ENCODE results near the gene IGF2R. TPM values are rescaled to one million over a fixed set of nuclear protein-coding genes. Genes with fewer than 3 reads are reported as not detected.
A peak's percentile ranks its signal among the peaks of the same experiment; 100 is the strongest.

The IGF2R gene
- total RNA-seq, 2 donors from 2014 or later: 60.3 to 91.3 TPM

DNA sequence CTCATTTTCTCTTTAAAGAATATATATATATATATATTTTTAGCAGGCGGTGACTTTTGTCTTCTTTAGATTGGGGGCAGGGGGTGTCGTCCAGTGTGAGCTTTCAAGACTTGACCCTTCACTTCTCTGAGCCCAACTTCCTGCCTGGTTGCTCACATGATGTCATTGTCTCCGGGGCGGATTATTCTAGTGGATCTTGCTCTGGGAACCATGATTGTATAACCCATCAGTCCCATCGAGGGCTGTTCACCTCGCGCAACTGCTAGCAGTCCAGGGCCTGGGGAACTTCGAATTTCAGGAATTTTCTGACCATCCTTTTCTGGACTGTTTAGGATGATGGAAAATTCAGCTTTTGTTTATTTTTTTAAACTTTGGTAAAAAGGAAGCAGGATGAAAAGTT is 1.0 kb downstream of the IGF2R start:
- Histone ChIP-seq H3K36me3 (no peaks in the 10 kb centered on the region), H3K4me1 (replicated peaks) (no peaks in the 10 kb centered on the region), H3K4me3 (peak overlapping the region; percentile 95 to 99), H3K27me3 (replicated peaks; ENCODE audit: insufficient read depth) (no peaks in the 10 kb centered on the region), H3K9me3 (no peaks in the 10 kb centered on the region), H3K27ac (peak overlapping the region; percentile 87 to 92)
- 8% methylated on average over 8 of the region's 8 CpGs for WGBS
- intact Hi-C loops (cut with DNase I): loop anchor here (5.0 kb wide), 1 partner anchor 57 kb away; no protein-coding TSS in a partner anchor
- peak; percentile 57 for DNase-seq (ENCODE audit: low spot score)
- TF ChIP-seq POLR2A (IDR thresholded peaks at IDR 0.05): peak; percentile 30
- TF ChIP-seq POLR2AphosphoS5 (IDR thresholded peaks at IDR 0.05): peak; percentile 59
- TF ChIP-seq CTCF (IDR thresholded peaks at IDR 0.05): no peak

GRCh38 chr6:159970659-159971063 is 1.8 kb downstream of the IGF2R start:
- TF ChIP-seq CTCF (IDR thresholded peaks at IDR 0.05): no peak
- no peak for TF ChIP-seq POLR2A (IDR thresholded peaks at IDR 0.05)
- TF ChIP-seq POLR2AphosphoS5 (IDR thresholded peaks at IDR 0.05): no peak
- no peak overlapping the region for H3K27ac ChIP-seq
- H3K4me3 ChIP-seq: no peak overlapping the region
- no peaks in the 10 kb centered on the region for H3K4me1 ChIP-seq (replicated peaks)
- no peaks in the 10 kb centered on the region for H3K9me3 ChIP-seq
- DNase-seq (ENCODE audit: low spot score): no peak
- no peaks in the 10 kb centered on the region for H3K27me3 ChIP-seq (replicated peaks; ENCODE audit: insufficient read depth)
- H3K36me3 ChIP-seq: no peaks in the 10 kb centered on the region
- 89% methylated on average over 18 of the region's 18 CpGs for WGBS
- intact Hi-C loops (cut with DNase I): loop anchor here (5.0 kb wide), 1 partner anchor 57 kb away; no protein-coding TSS in a partner anchor

- no peak overlapping the region for H3K27ac ChIP-seq
- no peaks in the 10 kb centered on the region for H3K36me3 ChIP-seq
- no peaks in the 10 kb centered on the region for H3K27me3 ChIP-seq (replicated peaks; ENCODE audit: insufficient read depth)
- no peak for TF ChIP-seq POLR2AphosphoS5 (IDR thresholded peaks at IDR 0.05)
- TF ChIP-seq CTCF (IDR thresholded peaks at IDR 0.05): no peak
- TF ChIP-seq POLR2A (IDR thresholded peaks at IDR 0.05): no peak
- no peaks in the 10 kb centered on the region for H3K4me1 ChIP-seq (replicated peaks)
- H3K4me3 ChIP-seq: no peak overlapping the region
- intact Hi-C loops (cut with DNase I): loop anchor here (5.0 kb wide), 1 partner anchor 56 kb away; no protein-coding TSS in a partner anchor
- WGBS: 91% methylated on average over 12 of the region's 12 CpGs
- no peaks in the 10 kb centered on the region for H3K9me3 ChIP-seq
- no peak for DNase-seq (ENCODE audit: low spot score)
Measured at GRCh38 chr6:159971341-159972178, 2.7 kb downstream of the IGF2R start.

GRCh38 chr6:159972506-159973268 is 3.8 kb downstream of the IGF2R start:
- DNase-seq (ENCODE audit: low spot score): no peak
- no peak overlapping the region for H3K4me3 ChIP-seq
- peaks cover 7% of the 10 kb centered on the region for H3K4me1 ChIP-seq (replicated peaks)
- no peaks in the 10 kb centered on the region for H3K9me3 ChIP-seq
- no peaks in the 10 kb centered on the region for H3K27me3 ChIP-seq (replicated peaks; ENCODE audit: insufficient read depth)
- intact Hi-C loops (cut with DNase I): loop anchor here (5.0 kb wide), 1 partner anchor 55 kb away; no protein-coding TSS in a partner anchor
- WGBS: 76% methylated on average over 9 of the region's 9 CpGs
- H3K36me3 ChIP-seq: no peaks in the 10 kb centered on the region
- no peak overlapping the region for H3K27ac ChIP-seq
- no peak for TF ChIP-seq POLR2AphosphoS5 (IDR thresholded peaks at IDR 0.05)
- TF ChIP-seq POLR2A (IDR thresholded peaks at IDR 0.05): no peak
- no peak for TF ChIP-seq CTCF (IDR thresholded peaks at IDR 0.05)
